GM12878 (cell line): ENCODE results near the gene DAB2IP. TPM values are rescaled to one million over a fixed set of nuclear protein-coding genes. Genes with fewer than 3 reads are reported as not detected.

Source experiments
- ATAC-seq: fragments of 200-7000 bp; cut with Tn5 transposase; 3 replicates; pipeline ENCODE4 v1.9.1; 2020; ENCODE audit warnings: mild to moderate bottlenecking, moderate library complexity
- BruUV-seq: library from RNA; stranded (reverse); fragments of 400-500 nt; replicated peaks from 2 replicates; lab custom pipeline; 2021; lab: Mats Ljungman, UMichigan
- CTCF ChIA-PET: fragments of 300-600 bp; sonication (Branson Sonifier 250); formaldehyde crosslinking; extraction: SDS; loops from one replicate; lab custom pipeline; 2021; ENCODE audit warnings: inconsistent platforms; lab: Yijun Ruan, JAX
- POLR2A ChIA-PET: fragments of 350-600 bp; formaldehyde crosslinking; extraction: SDS; loops from one replicate; lab custom pipeline; 2021; ENCODE audit warnings: inconsistent platforms; lab: Charles Lee
- RAD21 ChIA-PET: fragments of 300-600 bp; sonication (Branson Sonifier 250); formaldehyde crosslinking; loops from one replicate; lab custom pipeline; 2023; ENCODE audit warnings: antibody characterized with exemption; ENCODE audit not compliant: unreplicated experiment; lab: Charles Lee
- SMC1A ChIA-PET: fragments of 300-600 bp; sonication (Branson Sonifier 250); formaldehyde crosslinking; loops from one replicate; lab custom pipeline; 2023; ENCODE audit not compliant: unreplicated experiment, uncharacterized antibody; lab: Charles Lee
- DNase-seq: peaks from one replicate; pipeline ENCODE4 v3.0.0-alpha.2; 2011; ENCODE audit warnings: low read depth, low spot score
- FAIRE-seq: peaks from 3 replicates; lab custom pipeline; 2011; peaks lifted over from hg19 to GRCh38; lab: Jason Lieb, UNC
- H2AFZ ChIP-seq: 2 replicates; pipeline ENCODE4 v1.6.0; 2011; ENCODE audit warnings: low read depth, low read length, control low read depth; ENCODE audit not compliant: control insufficient read depth
- H3K27ac ChIP-seq: 2 replicates; pipeline ENCODE4 v1.5.1; 2011; ENCODE audit warnings: control low read depth; ENCODE audit not compliant: control insufficient read depth, insufficient read depth
- H3K27me3 ChIP-seq, 2 experiments: replicated peaks in 1 of 2; 2 replicates each; pipeline versions ENCODE4 v1.6.0 to v1.6.1; 2011; ENCODE audit warnings: low read length in 1 of 2; ENCODE audit not compliant: control insufficient read depth in 2 of 2, insufficient read depth in 2 of 2
- H3K36me3 ChIP-seq, 2 experiments: 2 replicates each; pipeline ENCODE4 v1.5.1; 2011; ENCODE audit warnings: low read length in 1 of 2; ENCODE audit not compliant: control insufficient read depth in 2 of 2, insufficient read depth in 2 of 2
- H3K4me1 ChIP-seq: 2 replicates; pipeline ENCODE4 v1.6.1; 2011; ENCODE audit warnings: mild to moderate bottlenecking, low read length, moderate library complexity, mixed read lengths; ENCODE audit not compliant: control insufficient read depth, insufficient read depth
- H3K4me2 ChIP-seq: 2 replicates; pipeline ENCODE4 v1.6.0; 2011; ENCODE audit warnings: control low read depth; ENCODE audit not compliant: control insufficient read depth, insufficient read depth
- H3K4me3 ChIP-seq: fragments of 200-600 bp; sonication (generic); 2 replicates; pipeline ENCODE4 v1.5.1; 2016
- H3K79me2 ChIP-seq: 2 replicates; pipeline ENCODE4 v1.6.0; 2011; ENCODE audit warnings: low read length; ENCODE audit not compliant: control insufficient read depth, insufficient read depth
- H3K9ac ChIP-seq: 2 replicates; pipeline ENCODE4 v1.8.0; 2011; ENCODE audit warnings: low read length, control low read depth, mixed read lengths; ENCODE audit not compliant: control insufficient read depth, insufficient read depth
- H3K9me3 ChIP-seq: replicated peaks from 3 replicates; pipeline ENCODE4 v1.5.1; 2011; ENCODE audit warnings: mild to moderate bottlenecking, low read length; ENCODE audit not compliant: control insufficient read depth, insufficient read depth
- H4K20me1 ChIP-seq: 2 replicates; pipeline ENCODE4 v1.6.0; 2011; ENCODE audit not compliant: control insufficient read depth, insufficient read depth
- ESRRA ChIP-seq: IDR thresholded peaks from 2 replicates; pipeline ENCODE4 v1.6.1; 2012; ENCODE audit warnings: mild to moderate bottlenecking, low read length, improper control_type of control experiment
- IKZF1 ChIP-seq: fragments of 450-650 bp; conservative IDR thresholded peaks from 2 replicates; pipeline ENCODE4 v1.6.1; 2017; ENCODE audit warnings: antibody characterized with exemption, mild to moderate bottlenecking
- POU2F2 ChIP-seq: IDR thresholded peaks from 3 replicates; pipeline ENCODE4 v1.6.1; 2011; ENCODE audit warnings: low read depth, mild to moderate bottlenecking, low read length, borderline replicate concordance
- RBBP5 ChIP-seq: fragments of 200-600 bp; sonication (generic); conservative IDR thresholded peaks from 2 replicates; pipeline ENCODE4 v1.6.1; 2016
- WGBS: methylation state at CpG from one replicate; pipeline ENCODE4 v1.1.6; 2016; ENCODE audit warnings: low lambda C conversion rate; ENCODE audit not compliant: insufficient replicate concordance, insufficient coverage; ENCODE audit errors: missing lambda C conversion rate; 5-methylcytosine and 5-hydroxymethylcytosine counted together
- in situ Hi-C: fragments of 300-500 bp; cut with MboI; formaldehyde crosslinking; loops from 9 replicates; pipeline ENCODE4 v1.14.3; 2018; ENCODE audit warnings: mixed read lengths
- intact Hi-C: fragments of 100-400 bp; cut with micrococcal nuclease; formaldehyde crosslinking; loops from one replicate; pipeline ENCODE4 v1.14.2; 2022; ENCODE audit not compliant: unreplicated experiment
- polyA plus RNA-seq, 11 experiments: library from polyadenylated mRNA; depleted of rRNA in 4 of 11; unstranded in 6 of 11; stranded (reverse) in 5 of 11; fragments of >200 nt; fragmentation: Nextera tagmentation in 4 of 11; fragmentation: Illumina TruSeq in 1 of 11; extraction: Ambion mirVana in 4 of 11; extraction: Trizol in 1 of 11; gene quantifications; 1 replicate in 1 of 11; 2 replicates in 10 of 11; pipeline versions ENCODE4 v1.2.1 to v1.2.3, GENCODE V29; 2011 to 2016; ENCODE audit warnings: inconsistent platforms in 2 of 11, missing spikeins in 2 of 11, low read depth in 1 of 11
- total RNA-seq, 4 experiments: library from RNA; depleted of rRNA in 3 of 4; stranded (reverse); fragments of >200 nt in 3 of 4; fragmentation: Illumina TruSeq in 1 of 4; extraction: Trizol in 1 of 4; gene quantifications; 2 replicates each; pipeline versions ENCODE4 v1.2.1 to v1.2.3, GENCODE V29; 2013 to 2021

Gene DAB2IP
- total and polyA plus RNA-seq, 10 of the 15 experiments (the other 5 are each of a cell fraction or from before 2014, with no cell fraction given): 0.03 to 0.38 (median 0.14) TPM; not detected in 6

DNA sequence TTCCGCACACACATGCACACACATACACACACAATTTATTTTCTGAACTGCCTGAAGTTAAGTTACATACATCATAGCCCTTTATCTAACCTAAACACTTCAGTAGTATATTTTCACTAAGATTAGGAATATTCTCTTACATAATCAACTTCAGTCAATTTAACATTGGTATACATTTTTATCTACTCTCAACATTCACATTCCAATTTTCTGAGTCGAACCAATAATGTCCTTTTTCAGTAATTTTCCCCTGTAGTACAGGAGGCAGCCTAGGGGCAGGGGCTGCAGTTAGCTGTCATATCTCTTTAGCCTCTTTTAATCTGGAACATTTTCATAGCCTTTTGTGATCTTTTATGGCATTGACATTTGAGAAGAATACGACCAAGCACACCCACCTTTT lies 150.1 kb downstream of the DAB2IP start:
- H3K36me3 ChIP-seq: no peaks in the 10 kb centered on the region

DNA sequence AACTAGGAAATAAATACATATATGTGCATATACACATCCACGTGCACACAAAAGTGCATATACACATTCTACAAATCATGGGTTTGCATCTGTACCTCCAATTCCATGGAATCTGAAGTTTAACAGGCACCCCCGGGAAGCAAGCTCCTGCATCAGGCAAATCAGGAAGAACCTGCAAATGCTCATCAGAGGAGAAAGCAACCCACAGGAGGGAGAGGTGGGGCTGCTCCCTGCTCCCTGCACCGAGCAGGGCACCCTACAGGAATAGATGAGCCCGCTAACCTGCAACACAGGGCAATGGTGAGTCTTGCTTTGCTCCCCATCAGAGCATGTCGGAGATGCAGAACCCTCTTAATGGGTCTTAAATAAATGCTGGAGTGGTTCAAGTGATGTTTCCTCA lies 151.3 kb downstream of the DAB2IP start:
- intact Hi-C loops (no loop called here), in situ Hi-C loops (no loop called here)
- BruUV-seq: no TSS peak
- no peaks in the 10 kb centered on the region for H3K9me3 ChIP-seq
- H3K4me2 ChIP-seq: no peak overlapping the region
- ATAC-seq (no peak), FAIRE-seq (no peak), DNase-seq (no peak)
- H3K27ac ChIP-seq: no peak overlapping the region
- no peaks in the 10 kb centered on the region for H3K27me3 ChIP-seq
- H2AFZ ChIP-seq: no peak overlapping the region
- 32% methylated on average over 5 of the region's 5 CpGs for WGBS
- ChIA-PET CTCF (no interaction called here), RAD21 (no interaction called here), SMC1A (no interaction called here), POLR2A (no interaction called here)
- no peak overlapping the region for H3K4me3 ChIP-seq
- no peaks in the 10 kb centered on the region for H3K4me1 ChIP-seq
- no peaks in the 10 kb centered on the region for H3K36me3 ChIP-seq
- TF ChIP-seq IKZF1: no peak
- TF ChIP-seq, all 136 proteins: peak for 0
- H3K79me2 ChIP-seq: no peaks in the 10 kb centered on the region
- H3K9ac ChIP-seq: no peak overlapping the region
- H4K20me1 ChIP-seq: no peaks in the 10 kb centered on the region

More for the DNA sequence above, 150.1 kb downstream of the DAB2IP start:
- Histone ChIP-seq H3K27ac (no peak overlapping the region), H3K9ac (no peak overlapping the region), H3K79me2 (no peaks in the 10 kb centered on the region), H3K4me2 (no peak overlapping the region), H3K4me1 (no peaks in the 10 kb centered on the region), H3K9me3 (no peaks in the 10 kb centered on the region), H4K20me1 (no peaks in the 10 kb centered on the region), H3K4me3 (no peak overlapping the region), H3K27me3 (no peaks in the 10 kb centered on the region), H2AFZ (no peak overlapping the region)
- no TSS peak for BruUV-seq
- POLR2A ChIA-PET: no interaction called here
- SMC1A ChIA-PET: no interaction called here
- TF ChIP-seq ESRRA (no peak), POU2F2 (no peak), RBBP5 (no peak)
- RAD21 ChIA-PET: no interaction called here
- intact Hi-C loops (no loop called here), in situ Hi-C loops (no loop called here)
- no peak for DNase-seq
- FAIRE-seq: no peak
- no peak for ATAC-seq
- CTCF ChIA-PET: no interaction called here
- WGBS: 3% methylated on average over 3 of the region's 3 CpGs
